ENCODE results near the gene PMM1.

DNA sequence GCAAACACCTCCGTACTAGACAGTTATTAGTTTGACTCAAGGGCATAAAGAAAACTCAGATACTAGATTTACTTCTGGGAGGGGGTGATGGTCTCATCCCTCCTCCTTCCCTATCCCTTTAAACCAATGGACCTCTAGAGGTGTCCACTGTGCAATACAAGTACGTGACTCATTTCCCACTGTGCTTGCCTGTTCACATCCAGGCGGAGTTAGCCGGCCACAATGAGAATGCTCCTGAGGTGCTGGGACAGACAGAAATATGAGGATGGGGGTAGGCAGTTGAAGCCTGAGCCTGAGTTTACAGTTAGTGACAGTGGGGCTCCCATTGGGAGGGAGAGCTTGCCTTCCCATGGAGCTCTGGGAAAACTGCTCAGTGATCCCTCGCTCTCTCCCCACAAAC, 8.4 kb upstream of the PMM1 start:
- TF ChIP-seq, protein P1, sequence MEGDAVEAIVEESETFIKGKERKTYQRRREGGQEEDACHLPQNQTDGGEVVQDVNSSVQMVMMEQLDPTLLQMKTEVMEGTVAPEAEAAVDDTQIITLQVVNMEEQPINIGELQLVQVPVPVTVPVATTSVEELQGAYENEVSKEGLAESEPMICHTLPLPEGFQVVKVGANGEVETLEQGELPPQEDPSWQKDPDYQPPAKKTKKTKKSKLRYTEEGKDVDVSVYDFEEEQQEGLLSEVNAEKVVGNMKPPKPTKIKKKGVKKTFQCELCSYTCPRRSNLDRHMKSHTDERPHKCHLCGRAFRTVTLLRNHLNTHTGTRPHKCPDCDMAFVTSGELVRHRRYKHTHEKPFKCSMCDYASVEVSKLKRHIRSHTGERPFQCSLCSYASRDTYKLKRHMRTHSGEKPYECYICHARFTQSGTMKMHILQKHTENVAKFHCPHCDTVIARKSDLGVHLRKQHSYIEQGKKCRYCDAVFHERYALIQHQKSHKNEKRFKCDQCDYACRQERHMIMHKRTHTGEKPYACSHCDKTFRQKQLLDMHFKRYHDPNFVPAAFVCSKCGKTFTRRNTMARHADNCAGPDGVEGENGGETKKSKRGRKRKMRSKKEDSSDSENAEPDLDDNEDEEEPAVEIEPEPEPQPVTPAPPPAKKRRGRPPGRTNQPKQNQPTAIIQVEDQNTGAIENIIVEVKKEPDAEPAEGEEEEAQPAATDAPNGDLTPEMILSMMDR (IDR thresholded peaks at IDR 0.05; ENCODE audit: low read depth, low read length, poor library complexity, severe bottlenecking): no peak
- no peak for TF ChIP-seq EZH2phosphoT487 (IDR thresholded peaks at IDR 0.05; ENCODE audit: borderline replicate concordance, low read length)
